HL-60 (cell line): Measurements from ENCODE around the gene C19orf12.

Source experiments
- DNase-seq, 2 experiments: peaks; one replicate each; pipeline ENCODE4 v3.0.0-alpha.2; 2010 to 2020; ENCODE audit warnings: low read depth in 1 of 2, low spot score in 1 of 2
- H3K27ac ChIP-seq: fragments of 250-450 bp; sonication (Bioruptor Pico); replicated peaks from 2 replicates; pipeline ENCODE4 v1.5.1; 2020; ENCODE audit warnings: mild to moderate bottlenecking, moderate library complexity
- H3K27me3 ChIP-seq: fragments of 250-450 bp; sonication (Bioruptor Pico); 2 replicates; pipeline ENCODE4 v1.5.1; 2021; ENCODE audit warnings: mild to moderate bottlenecking, moderate library complexity; ENCODE audit not compliant: insufficient read depth, poor library complexity, severe bottlenecking
- H3K4me3 ChIP-seq: replicated peaks from 2 replicates; pipeline ENCODE4 v1.5.1; 2011; ENCODE audit warnings: mild to moderate bottlenecking, control low read depth, low read length; ENCODE audit not compliant: insufficient read depth
- CTCF ChIP-seq: IDR thresholded peaks from one replicate; pipeline ENCODE4 v1.5.1; 2011; ENCODE audit warnings: low read length, control low read depth, inconsistent platforms; ENCODE audit not compliant: insufficient read depth
- GABPA ChIP-seq: IDR thresholded peaks from 2 replicates; pipeline ENCODE4 v1.6.1; 2012; ENCODE audit warnings: low read depth
- POLR2AphosphoS5 ChIP-seq: IDR thresholded peaks from 2 replicates; pipeline ENCODE4 v1.6.1; 2012; ENCODE audit warnings: low read depth
- REST ChIP-seq: IDR thresholded peaks from 2 replicates; pipeline ENCODE4 v1.6.1; 2012; ENCODE audit warnings: low read depth; ENCODE audit not compliant: insufficient replicate concordance
- SPI1 ChIP-seq: IDR thresholded peaks from 2 replicates; pipeline ENCODE4 v1.6.1; 2012; ENCODE audit warnings: low read depth, mild to moderate bottlenecking, borderline replicate concordance

Gene C19orf12

GRCh38 chr19:29694669-29695627, 20.1 kb downstream of the C19orf12 start:
- Histone ChIP-seq H3K27ac (no peak overlapping the region), H3K4me3 (no peak overlapping the region), H3K27me3 (no peaks in the 10 kb centered on the region)
- peak; percentile 59 to 85 for DNase-seq
- TF ChIP-seq CTCF (peak; percentile 82), GABPA (no peak)

- DNase-seq, result no peak
- Histone ChIP-seq H3K27ac (no peak overlapping the region), H3K4me3 (no peak overlapping the region), H3K27me3 (no peaks in the 10 kb centered on the region)
- TF ChIP-seq GABPA (no peak), CTCF (no peak), POLR2AphosphoS5 (no peak), SPI1 (no peak), REST (no peak)
Observed at GRCh38 chr19:29694161-29694560, 20.9 kb downstream of the C19orf12 start.

GRCh38 chr19:29690842-29691241, 24.2 kb downstream of the C19orf12 start:
- DNase-seq, result peak; percentile 43 to 65
- H3K27ac ChIP-seq, result peak overlapping the region; percentile 15

More at GRCh38 chr19:29690842-29691241, 24.2 kb downstream of the C19orf12 start:
- no peak overlapping the region for H3K4me3 ChIP-seq
- no peaks in the 10 kb centered on the region for H3K27me3 ChIP-seq
- TF ChIP-seq SPI1, result no peak
- TF ChIP-seq POLR2AphosphoS5, result no peak
- no peak for TF ChIP-seq REST
- TF ChIP-seq GABPA, result no peak
- peak; percentile 21 for TF ChIP-seq CTCF
